Neural cell (in vitro differentiated cells): ENCODE measurements around the gene GMIP.

ENCODE experiments used
- CTCF ChIP-seq: fragments of 450-650 bp; IDR thresholded peaks from 2 replicates; pipeline ENCODE4 v1.5.1; 2014; ENCODE audit warnings: antibody characterized with exemption, mild to moderate bottlenecking, moderate library complexity; ENCODE audit not compliant: poor library complexity, severe bottlenecking
- EZH2 ChIP-seq: fragments of 200-600, 300-800 bp; shearing (Covaris generic), sonication (generic); IDR thresholded peaks from 2 replicates; pipeline ENCODE4 v1.6.1; 2014; ENCODE audit warnings: antibody characterized with exemption, low read length, borderline replicate concordance, mild to moderate bottlenecking; ENCODE audit not compliant: insufficient read depth, poor library complexity, severe bottlenecking
- TF ChIP-seq, protein P1 (sequence below): IDR thresholded peaks from 2 replicates; pipeline ENCODE4 v1.6.1; 2012; ENCODE audit warnings: borderline replicate concordance

DNA sequence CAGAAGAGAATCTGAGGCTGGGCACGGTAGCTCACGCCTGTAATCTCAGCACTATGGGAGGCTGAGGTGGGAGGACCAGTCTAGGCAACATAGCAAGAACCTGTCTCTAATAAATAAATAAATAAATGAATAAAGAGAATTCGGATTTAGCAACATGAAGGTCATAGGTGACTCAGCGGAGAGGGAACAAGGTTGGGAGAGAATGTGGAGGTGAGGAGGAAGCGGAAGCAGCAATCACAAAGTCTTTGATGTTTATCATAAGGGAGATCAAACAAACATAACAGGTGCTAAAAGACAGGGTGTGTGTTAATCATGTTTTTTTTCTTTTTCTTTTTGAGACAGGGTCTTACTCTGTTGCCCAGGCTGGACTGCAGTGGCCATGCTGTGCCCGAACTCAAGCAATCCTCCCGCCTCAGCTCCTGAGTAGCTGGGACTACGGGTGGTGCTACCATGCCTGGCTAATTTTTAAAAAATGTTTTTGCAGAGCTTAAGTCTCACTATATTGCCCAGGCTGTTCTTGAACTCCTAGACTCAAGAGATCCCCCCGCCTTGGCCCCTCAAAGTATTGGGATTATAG lies 41.2 kb downstream of the GMIP start:
- TF ChIP-seq CTCF (no peak), EZH2 (no peak)
- TF ChIP-seq, protein P1, sequence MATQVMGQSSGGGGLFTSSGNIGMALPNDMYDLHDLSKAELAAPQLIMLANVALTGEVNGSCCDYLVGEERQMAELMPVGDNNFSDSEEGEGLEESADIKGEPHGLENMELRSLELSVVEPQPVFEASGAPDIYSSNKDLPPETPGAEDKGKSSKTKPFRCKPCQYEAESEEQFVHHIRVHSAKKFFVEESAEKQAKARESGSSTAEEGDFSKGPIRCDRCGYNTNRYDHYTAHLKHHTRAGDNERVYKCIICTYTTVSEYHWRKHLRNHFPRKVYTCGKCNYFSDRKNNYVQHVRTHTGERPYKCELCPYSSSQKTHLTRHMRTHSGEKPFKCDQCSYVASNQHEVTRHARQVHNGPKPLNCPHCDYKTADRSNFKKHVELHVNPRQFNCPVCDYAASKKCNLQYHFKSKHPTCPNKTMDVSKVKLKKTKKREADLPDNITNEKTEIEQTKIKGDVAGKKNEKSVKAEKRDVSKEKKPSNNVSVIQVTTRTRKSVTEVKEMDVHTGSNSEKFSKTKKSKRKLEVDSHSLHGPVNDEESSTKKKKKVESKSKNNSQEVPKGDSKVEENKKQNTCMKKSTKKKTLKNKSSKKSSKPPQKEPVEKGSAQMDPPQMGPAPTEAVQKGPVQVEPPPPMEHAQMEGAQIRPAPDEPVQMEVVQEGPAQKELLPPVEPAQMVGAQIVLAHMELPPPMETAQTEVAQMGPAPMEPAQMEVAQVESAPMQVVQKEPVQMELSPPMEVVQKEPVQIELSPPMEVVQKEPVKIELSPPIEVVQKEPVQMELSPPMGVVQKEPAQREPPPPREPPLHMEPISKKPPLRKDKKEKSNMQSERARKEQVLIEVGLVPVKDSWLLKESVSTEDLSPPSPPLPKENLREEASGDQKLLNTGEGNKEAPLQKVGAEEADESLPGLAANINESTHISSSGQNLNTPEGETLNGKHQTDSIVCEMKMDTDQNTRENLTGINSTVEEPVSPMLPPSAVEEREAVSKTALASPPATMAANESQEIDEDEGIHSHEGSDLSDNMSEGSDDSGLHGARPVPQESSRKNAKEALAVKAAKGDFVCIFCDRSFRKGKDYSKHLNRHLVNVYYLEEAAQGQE, result no peak
